Endothelial cell (in vitro differentiated cells): Measurements from ENCODE around the gene CCL13. TPM values are rescaled to one million over a fixed set of nuclear protein-coding genes. Genes with fewer than 3 reads are reported as not detected.
"Not testable (repeated sequence)": the region's sequence is repeated elsewhere in the genome, so short reads cannot be mapped to it uniquely, and the experiment has no call there.

ENCODE experiments used
- DNase-seq: peaks from one replicate; pipeline ENCODE4 v3.0.0; 2021; ENCODE audit warnings: low spot score
- H3K27ac Mint-ChIP-seq: one replicate; pipeline ENCODE4 v1.8.0; 2021; ENCODE audit warnings: mixed read lengths, inconsistent platforms; ENCODE audit not compliant: unreplicated experiment
- H3K27me3 Mint-ChIP-seq: one replicate; pipeline ENCODE4 v1.8.0; 2021; ENCODE audit warnings: mild to moderate bottlenecking, moderate library complexity, mixed read lengths, inconsistent platforms; ENCODE audit not compliant: unreplicated experiment
- H3K36me3 Mint-ChIP-seq: one replicate; pipeline ENCODE4 v1.8.0; 2021; ENCODE audit warnings: mild to moderate bottlenecking, low read depth, mixed read lengths, inconsistent platforms; ENCODE audit not compliant: unreplicated experiment
- H3K4me1 Mint-ChIP-seq: one replicate; pipeline ENCODE4 v1.8.0; 2021; ENCODE audit warnings: mild to moderate bottlenecking, mixed read lengths, inconsistent platforms; ENCODE audit not compliant: unreplicated experiment
- H3K4me3 Mint-ChIP-seq: one replicate; pipeline ENCODE4 v1.8.0; 2021; ENCODE audit warnings: mild to moderate bottlenecking, mixed read lengths, inconsistent platforms; ENCODE audit not compliant: unreplicated experiment
- H3K9me3 Mint-ChIP-seq: one replicate; pipeline ENCODE4 v1.8.0; 2021; ENCODE audit warnings: mixed read lengths, inconsistent platforms; ENCODE audit not compliant: unreplicated experiment
- total RNA-seq: library from RNA; stranded (reverse); fragmentation: NEBNext Ultra II Directional; extraction: Animal tissue kit (Norgen Biotek cat#: 25700); gene quantifications from one replicate; pipeline ENCODE4 v1.2.1, GENCODE V29; 2021; ENCODE audit not compliant: unreplicated experiment
- TF ChIP-seq, protein P1 (sequence below): fragments of 200-600 bp; sonication (generic); IDR thresholded peaks from one replicate; pipeline ENCODE4 v1.5.0; 2021; ENCODE audit warnings: antibody characterized with exemption; ENCODE audit not compliant: unreplicated experiment

Gene CCL13
- total RNA-seq, 1 donor from 2014 or later, result not detected

DNA sequence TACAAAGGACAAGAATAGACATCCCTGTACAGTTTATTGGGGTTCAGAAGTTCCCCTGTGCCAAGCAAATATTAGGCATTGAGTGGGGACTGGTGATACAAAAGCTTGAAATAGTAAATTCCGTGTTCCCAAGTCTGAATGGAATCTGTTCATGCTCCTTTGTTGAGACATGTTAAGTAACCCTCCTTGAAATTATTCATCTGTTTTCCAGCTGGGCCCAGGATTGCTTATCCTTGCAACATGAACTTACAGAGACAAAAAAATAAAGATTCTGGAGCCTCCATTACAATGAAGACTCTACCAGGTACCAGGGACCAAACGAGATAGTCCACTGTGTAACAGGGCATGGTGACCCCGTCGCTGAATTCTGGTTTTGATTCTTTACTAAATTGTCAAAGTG is 43.1 kb upstream of the CCL13 start:
- DNase-seq, result no peak
- H3K4me3 Mint-ChIP-seq, result no peak overlapping the region
- no peaks in the 10 kb centered on the region for H3K27me3 Mint-ChIP-seq
- no peaks in the 10 kb centered on the region for H3K36me3 Mint-ChIP-seq
- no peaks in the 10 kb centered on the region for H3K4me1 Mint-ChIP-seq
- no peak overlapping the region for H3K27ac Mint-ChIP-seq
- TF ChIP-seq, protein P1, sequence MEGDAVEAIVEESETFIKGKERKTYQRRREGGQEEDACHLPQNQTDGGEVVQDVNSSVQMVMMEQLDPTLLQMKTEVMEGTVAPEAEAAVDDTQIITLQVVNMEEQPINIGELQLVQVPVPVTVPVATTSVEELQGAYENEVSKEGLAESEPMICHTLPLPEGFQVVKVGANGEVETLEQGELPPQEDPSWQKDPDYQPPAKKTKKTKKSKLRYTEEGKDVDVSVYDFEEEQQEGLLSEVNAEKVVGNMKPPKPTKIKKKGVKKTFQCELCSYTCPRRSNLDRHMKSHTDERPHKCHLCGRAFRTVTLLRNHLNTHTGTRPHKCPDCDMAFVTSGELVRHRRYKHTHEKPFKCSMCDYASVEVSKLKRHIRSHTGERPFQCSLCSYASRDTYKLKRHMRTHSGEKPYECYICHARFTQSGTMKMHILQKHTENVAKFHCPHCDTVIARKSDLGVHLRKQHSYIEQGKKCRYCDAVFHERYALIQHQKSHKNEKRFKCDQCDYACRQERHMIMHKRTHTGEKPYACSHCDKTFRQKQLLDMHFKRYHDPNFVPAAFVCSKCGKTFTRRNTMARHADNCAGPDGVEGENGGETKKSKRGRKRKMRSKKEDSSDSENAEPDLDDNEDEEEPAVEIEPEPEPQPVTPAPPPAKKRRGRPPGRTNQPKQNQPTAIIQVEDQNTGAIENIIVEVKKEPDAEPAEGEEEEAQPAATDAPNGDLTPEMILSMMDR, result no peak
- no peaks in the 10 kb centered on the region for H3K9me3 Mint-ChIP-seq

DNA sequence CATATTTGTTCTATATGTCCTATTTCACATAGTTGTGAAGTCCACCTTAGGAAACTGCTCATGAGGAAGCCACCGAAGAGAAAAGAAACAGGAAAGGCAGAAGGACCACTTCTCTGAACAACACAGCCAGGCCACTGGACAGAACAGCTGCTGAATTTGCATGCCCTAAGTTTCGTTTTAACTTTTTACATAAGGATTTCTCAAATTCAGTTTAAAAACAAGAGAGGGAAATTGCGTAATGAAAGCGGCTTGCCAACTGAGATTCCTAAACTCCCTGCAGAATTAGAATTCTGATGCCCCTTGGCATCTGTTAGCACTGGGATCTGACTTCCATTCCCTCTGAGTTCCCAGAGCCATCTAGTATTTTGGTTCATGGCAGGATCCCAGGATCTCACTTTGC is 42.0 kb upstream of the CCL13 start:
- no peak overlapping the region for H3K27ac Mint-ChIP-seq
- H3K4me3 Mint-ChIP-seq, result no peak overlapping the region
- TF ChIP-seq, protein P1, result no peak
- H3K27me3 Mint-ChIP-seq, result no peaks in the 10 kb centered on the region
- H3K9me3 Mint-ChIP-seq, result no peaks in the 10 kb centered on the region
- H3K4me1 Mint-ChIP-seq, result no peaks in the 10 kb centered on the region
- H3K36me3 Mint-ChIP-seq, result no peaks in the 10 kb centered on the region
- DNase-seq, result no peak

DNA sequence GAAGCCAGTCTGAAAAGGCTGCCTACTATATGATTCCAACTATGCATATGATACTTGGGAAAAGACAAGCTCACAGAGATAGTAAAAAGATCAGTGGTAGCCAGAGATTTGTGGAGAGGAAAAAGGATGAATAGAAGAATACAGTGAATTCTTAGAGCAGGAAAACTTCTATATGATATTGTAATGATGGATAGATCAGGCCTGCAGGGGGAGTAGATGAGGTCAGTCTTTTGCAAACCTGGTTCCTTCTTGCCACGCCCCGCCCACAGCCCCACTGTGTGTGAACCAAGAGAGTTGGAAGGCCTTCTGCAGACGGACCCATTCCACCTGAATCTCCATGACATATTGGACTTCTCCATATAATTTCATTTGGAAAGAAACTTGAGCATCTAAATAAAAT is 37.8 kb upstream of the CCL13 start:
- TF ChIP-seq, protein P1, result no peak
- Mint-ChIP-seq H3K9me3 (no peaks in the 10 kb centered on the region), H3K36me3 (no peaks in the 10 kb centered on the region), H3K27ac (no peak overlapping the region), H3K4me1 (no peaks in the 10 kb centered on the region), H3K4me3 (no peak overlapping the region), H3K27me3 (no peaks in the 10 kb centered on the region)
- no peak for DNase-seq

DNA sequence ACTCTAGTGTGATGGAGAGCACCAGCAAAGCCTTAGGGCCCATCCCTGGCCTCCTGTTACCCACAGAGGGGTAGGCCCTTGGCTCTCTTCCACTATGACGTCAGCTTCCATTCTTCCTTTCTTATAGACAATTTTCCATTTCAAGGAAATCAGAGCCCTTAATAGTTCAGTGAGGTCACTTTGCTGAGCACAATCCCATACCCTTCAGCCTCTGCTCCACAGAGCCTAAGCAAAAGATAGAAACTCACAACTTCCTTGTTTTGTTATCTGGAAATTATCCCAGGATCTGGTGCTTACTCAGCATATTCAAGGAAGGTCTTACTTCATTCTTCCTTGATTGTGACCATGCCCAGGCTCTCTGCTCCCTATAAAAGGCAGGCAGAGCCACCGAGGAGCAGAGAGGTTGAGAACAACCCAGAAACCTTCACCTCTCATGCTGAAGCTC is 37.2 kb upstream of the CCL13 start, which contains the start of gene CCL8:
Gene CCL8 (plus strand): TSS at position 397 of the 445 bp plus-strand sequence. CDS start 67 bp downstream, outside the sequence.
- Mint-ChIP-seq H3K9me3 (no peaks in the 10 kb centered on the region), H3K27ac (no peak within 1 kb of the TSS), H3K36me3 (no peaks in the 10 kb centered on the region), H3K27me3 (no peaks in the 10 kb centered on the region), H3K4me1 (no peaks in the 10 kb centered on the region), H3K4me3 (no peak within 1 kb of the TSS)
- TF ChIP-seq, protein P1, result no peak
- DNase-seq, result no peak

DNA sequence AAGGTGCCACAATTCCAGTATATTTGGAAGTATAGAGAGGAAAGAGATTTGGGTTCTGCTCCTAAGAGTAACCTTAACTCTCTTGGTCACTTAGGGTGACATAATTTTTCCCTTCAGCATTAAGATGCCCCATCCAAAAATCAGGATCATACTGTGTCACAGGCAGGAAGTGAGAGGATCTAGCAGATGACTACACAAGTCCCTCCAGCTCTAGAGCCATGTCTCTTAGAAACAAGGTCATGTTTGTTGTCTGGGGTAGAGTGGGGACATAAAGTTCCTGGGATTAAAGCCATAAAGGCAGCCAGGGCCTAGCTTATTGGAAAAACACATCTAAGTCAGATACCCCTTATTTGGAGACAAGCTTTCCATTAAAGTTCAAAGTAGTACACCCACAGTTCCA is 34.3 kb upstream of the CCL13 start:
- H3K4me1 Mint-ChIP-seq, result peaks cover 7% of the 10 kb centered on the region
- H3K27ac Mint-ChIP-seq, result no peak overlapping the region
- TF ChIP-seq, protein P1, result no peak
- H3K27me3 Mint-ChIP-seq, result no peaks in the 10 kb centered on the region
- no peak for DNase-seq
- no peak overlapping the region for H3K4me3 Mint-ChIP-seq
- H3K36me3 Mint-ChIP-seq, result no peaks in the 10 kb centered on the region
- no peaks in the 10 kb centered on the region for H3K9me3 Mint-ChIP-seq

DNA sequence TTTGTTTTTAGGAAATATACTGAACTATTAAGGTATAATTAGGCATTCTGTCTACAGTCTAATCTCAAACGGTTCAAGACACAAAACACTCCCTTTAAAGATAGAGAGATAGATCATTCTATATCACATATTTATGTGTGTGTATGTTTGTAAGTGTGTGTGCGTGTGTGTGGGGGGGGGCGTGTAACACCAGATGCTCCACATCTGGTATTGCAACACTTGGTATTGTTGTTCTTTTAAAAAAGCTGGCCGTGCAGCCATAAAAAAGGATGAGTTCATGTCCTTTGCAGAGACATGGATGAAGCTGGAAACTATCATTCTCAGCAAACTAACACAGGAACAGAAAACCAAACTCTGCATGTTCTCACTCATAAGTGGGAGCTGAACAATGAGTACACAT is 28.7 kb upstream of the CCL13 start:
- H3K36me3 Mint-ChIP-seq, H3K4me1 Mint-ChIP-seq: not testable (repeated sequence)

More for the DNA sequence above, 28.7 kb upstream of the CCL13 start:
- not testable (repeated sequence) for DNase-seq, H3K27me3 Mint-ChIP-seq, H3K9me3 Mint-ChIP-seq, H3K27ac Mint-ChIP-seq, H3K4me3 Mint-ChIP-seq
